Liver (tissue), 3 donors: ENCODE measurements around the gene FOXS1.

Source experiments
- EGR1 ChIP-seq, 2 donors: IDR thresholded peaks; 2 replicates each; pipeline ENCODE4 v1.6.1; 2016 to 2018; ENCODE audit warnings: antibody characterized with exemption in 2 of 2, low read depth in 2 of 2
- GABPA ChIP-seq, 2 donors: IDR thresholded peaks in 1 of 2; conservative IDR thresholded peaks in 1 of 2; 2 replicates each; pipeline ENCODE4 v1.6.1; 2016; ENCODE audit warnings: antibody characterized with exemption in 2 of 2, mild to moderate bottlenecking in 1 of 2, moderate library complexity in 1 of 2
- JUND ChIP-seq, 2 donors: IDR thresholded peaks; 2 replicates each; pipeline ENCODE4 v1.6.1; 2016; ENCODE audit warnings: antibody characterized with exemption in 2 of 2
- TAF1 ChIP-seq: conservative IDR thresholded peaks from 2 replicates; pipeline ENCODE4 v1.6.1; 2016; ENCODE audit warnings: antibody characterized with exemption, mild to moderate bottlenecking
- TF ChIP-seq, protein P1 (sequence below): fragments of 150-350 bp; IDR thresholded peaks from 2 replicates; pipeline ENCODE4 v1.5.1; 2017; ENCODE audit warnings: improper control_type of control experiment, low read depth, low read length; ENCODE audit not compliant: missing input control
- TF ChIP-seq, protein P2 (sequence below): IDR thresholded peaks from 2 replicates; pipeline ENCODE4 v1.6.1; 2016; ENCODE audit warnings: antibody characterized with exemption, mild to moderate bottlenecking
- TF ChIP-seq, protein P3 (sequence below): IDR thresholded peaks from 2 replicates; pipeline ENCODE4 v1.6.1; 2016; ENCODE audit warnings: antibody characterized with exemption
- TF ChIP-seq, protein P4 (sequence below): IDR thresholded peaks from 2 replicates; pipeline ENCODE4 v1.6.1; 2016; ENCODE audit warnings: antibody characterized with exemption
- donor health status: healthy.
- donor health status: healthy.

DNA sequence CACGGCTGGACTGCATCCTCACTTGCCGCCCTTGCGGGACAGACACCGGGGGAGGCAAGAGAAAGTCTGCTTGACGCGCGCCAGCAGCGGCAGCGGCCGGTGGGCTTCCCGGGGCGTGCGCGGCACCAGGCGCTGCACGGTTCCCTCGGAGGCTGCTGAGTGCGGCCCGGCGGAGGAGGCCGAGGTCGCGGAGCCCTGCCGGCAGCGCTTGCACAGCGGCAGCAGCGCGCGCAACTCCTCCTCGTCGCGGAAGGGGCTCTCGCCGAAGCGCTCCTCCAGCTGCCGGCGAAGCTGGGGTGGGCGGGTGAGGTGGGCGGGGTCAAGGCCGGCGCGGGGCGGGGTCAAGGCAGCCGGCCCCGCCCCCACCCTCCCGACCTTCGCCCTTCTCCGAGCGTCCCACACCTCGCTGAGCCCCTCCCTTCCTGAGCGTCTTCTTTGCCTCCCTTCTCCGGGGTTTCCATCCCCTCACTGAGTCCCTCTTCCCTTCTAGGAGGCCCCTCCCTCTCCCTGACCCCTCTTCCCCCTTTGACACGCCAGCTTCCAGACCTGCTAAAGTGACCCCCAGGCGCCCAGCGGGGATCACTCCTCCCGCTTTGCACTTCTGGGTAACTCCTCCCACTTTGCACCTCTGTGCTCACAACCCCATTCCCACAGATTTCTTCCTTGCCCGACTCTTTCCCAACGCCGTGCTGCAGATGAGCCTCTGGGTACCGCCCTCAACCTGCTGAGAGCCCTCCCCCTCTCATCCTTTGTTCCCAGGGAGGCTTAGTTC, 16.2 kb upstream of the FOXS1 start:
- TF ChIP-seq, protein P1, sequence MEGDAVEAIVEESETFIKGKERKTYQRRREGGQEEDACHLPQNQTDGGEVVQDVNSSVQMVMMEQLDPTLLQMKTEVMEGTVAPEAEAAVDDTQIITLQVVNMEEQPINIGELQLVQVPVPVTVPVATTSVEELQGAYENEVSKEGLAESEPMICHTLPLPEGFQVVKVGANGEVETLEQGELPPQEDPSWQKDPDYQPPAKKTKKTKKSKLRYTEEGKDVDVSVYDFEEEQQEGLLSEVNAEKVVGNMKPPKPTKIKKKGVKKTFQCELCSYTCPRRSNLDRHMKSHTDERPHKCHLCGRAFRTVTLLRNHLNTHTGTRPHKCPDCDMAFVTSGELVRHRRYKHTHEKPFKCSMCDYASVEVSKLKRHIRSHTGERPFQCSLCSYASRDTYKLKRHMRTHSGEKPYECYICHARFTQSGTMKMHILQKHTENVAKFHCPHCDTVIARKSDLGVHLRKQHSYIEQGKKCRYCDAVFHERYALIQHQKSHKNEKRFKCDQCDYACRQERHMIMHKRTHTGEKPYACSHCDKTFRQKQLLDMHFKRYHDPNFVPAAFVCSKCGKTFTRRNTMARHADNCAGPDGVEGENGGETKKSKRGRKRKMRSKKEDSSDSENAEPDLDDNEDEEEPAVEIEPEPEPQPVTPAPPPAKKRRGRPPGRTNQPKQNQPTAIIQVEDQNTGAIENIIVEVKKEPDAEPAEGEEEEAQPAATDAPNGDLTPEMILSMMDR: no peak
- TF ChIP-seq, protein P2, sequence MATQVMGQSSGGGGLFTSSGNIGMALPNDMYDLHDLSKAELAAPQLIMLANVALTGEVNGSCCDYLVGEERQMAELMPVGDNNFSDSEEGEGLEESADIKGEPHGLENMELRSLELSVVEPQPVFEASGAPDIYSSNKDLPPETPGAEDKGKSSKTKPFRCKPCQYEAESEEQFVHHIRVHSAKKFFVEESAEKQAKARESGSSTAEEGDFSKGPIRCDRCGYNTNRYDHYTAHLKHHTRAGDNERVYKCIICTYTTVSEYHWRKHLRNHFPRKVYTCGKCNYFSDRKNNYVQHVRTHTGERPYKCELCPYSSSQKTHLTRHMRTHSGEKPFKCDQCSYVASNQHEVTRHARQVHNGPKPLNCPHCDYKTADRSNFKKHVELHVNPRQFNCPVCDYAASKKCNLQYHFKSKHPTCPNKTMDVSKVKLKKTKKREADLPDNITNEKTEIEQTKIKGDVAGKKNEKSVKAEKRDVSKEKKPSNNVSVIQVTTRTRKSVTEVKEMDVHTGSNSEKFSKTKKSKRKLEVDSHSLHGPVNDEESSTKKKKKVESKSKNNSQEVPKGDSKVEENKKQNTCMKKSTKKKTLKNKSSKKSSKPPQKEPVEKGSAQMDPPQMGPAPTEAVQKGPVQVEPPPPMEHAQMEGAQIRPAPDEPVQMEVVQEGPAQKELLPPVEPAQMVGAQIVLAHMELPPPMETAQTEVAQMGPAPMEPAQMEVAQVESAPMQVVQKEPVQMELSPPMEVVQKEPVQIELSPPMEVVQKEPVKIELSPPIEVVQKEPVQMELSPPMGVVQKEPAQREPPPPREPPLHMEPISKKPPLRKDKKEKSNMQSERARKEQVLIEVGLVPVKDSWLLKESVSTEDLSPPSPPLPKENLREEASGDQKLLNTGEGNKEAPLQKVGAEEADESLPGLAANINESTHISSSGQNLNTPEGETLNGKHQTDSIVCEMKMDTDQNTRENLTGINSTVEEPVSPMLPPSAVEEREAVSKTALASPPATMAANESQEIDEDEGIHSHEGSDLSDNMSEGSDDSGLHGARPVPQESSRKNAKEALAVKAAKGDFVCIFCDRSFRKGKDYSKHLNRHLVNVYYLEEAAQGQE: no peak
- TF ChIP-seq TAF1 (no peak), EGR1 (IDR thresholded peaks at IDR 0.05; ENCODE audit: low read depth in 2 of 2) (no peak), JUND (IDR thresholded peaks at IDR 0.05) (no peak), GABPA (IDR thresholded peaks at IDR 0.05 in 1 of 2, conservative IDR thresholded peaks at IDR 0.05 in 1 of 2) (no peak)
- TF ChIP-seq, protein P3, sequence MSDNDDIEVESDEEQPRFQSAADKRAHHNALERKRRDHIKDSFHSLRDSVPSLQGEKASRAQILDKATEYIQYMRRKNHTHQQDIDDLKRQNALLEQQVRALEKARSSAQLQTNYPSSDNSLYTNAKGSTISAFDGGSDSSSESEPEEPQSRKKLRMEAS: no peak
- TF ChIP-seq, protein P4, sequence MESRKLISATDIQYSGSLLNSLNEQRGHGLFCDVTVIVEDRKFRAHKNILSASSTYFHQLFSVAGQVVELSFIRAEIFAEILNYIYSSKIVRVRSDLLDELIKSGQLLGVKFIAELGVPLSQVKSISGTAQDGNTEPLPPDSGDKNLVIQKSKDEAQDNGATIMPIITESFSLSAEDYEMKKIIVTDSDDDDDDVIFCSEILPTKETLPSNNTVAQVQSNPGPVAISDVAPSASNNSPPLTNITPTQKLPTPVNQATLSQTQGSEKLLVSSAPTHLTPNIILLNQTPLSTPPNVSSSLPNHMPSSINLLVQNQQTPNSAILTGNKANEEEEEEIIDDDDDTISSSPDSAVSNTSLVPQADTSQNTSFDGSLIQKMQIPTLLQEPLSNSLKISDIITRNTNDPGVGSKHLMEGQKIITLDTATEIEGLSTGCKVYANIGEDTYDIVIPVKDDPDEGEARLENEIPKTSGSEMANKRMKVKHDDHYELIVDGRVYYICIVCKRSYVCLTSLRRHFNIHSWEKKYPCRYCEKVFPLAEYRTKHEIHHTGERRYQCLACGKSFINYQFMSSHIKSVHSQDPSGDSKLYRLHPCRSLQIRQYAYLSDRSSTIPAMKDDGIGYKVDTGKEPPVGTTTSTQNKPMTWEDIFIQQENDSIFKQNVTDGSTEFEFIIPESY: no peak
